GM18907 (cell line): ENCODE results near the gene FLT1.
A peak's percentile ranks its signal among the peaks of the same experiment; 100 is the strongest.

Experiments
- ATAC-seq: cut with Tn5 transposase; IDR thresholded peaks from one replicate; pipeline ENCODE4 v1.9.1; 2021; ENCODE audit warnings: mild to moderate bottlenecking, moderate library complexity; ENCODE audit not compliant: unreplicated experiment

Gene FLT1

GRCh38 chr13:28434926-28435325 is 60.0 kb downstream of the FLT1 start:
- ATAC-seq = no peak

GRCh38 chr13:28432816-28433560 is 61.9 kb downstream of the FLT1 start:
- ATAC-seq = no peak

- ATAC-seq = peak; percentile 94
These were observed 65.1 kb downstream of the FLT1 start for GRCh38 chr13:28429685-28430290.

GRCh38 chr13:28429096-28429495 is 65.8 kb downstream of the FLT1 start:
- ATAC-seq = no peak

- no peak for ATAC-seq
These were observed 68.5 kb downstream of the FLT1 start for GRCh38 chr13:28426381-28426780.

GRCh38 chr13:28425793-28426192 is 69.1 kb downstream of the FLT1 start:
- ATAC-seq = no peak

- ATAC-seq = no peak
These were observed 70.4 kb downstream of the FLT1 start for GRCh38 chr13:28424541-28424940.

- ATAC-seq = peak; percentile 92
These were observed 71.9 kb downstream of the FLT1 start for GRCh38 chr13:28423010-28423409.

- ATAC-seq = no peak
These were observed 73.1 kb downstream of the FLT1 start for GRCh38 chr13:28421676-28422410.

GRCh38 chr13:28420704-28421103 is 74.2 kb downstream of the FLT1 start:
- ATAC-seq = no peak

- ATAC-seq = no peak
These were observed 78.9 kb downstream of the FLT1 start for GRCh38 chr13:28415994-28416421.

GRCh38 chr13:28413999-28414398 is 80.9 kb downstream of the FLT1 start:
- peak; percentile 53 for ATAC-seq

GRCh38 chr13:28412981-28413380 is 81.9 kb downstream of the FLT1 start:
- ATAC-seq = no peak

- no peak for ATAC-seq
These were observed 83.0 kb downstream of the FLT1 start for GRCh38 chr13:28411831-28412353.

- ATAC-seq = no peak
These were observed 84.8 kb downstream of the FLT1 start for GRCh38 chr13:28410096-28410495.

GRCh38 chr13:28409648-28410047 is 85.3 kb downstream of the FLT1 start:
- ATAC-seq = no peak

GRCh38 chr13:28408863-28409262 is 86.1 kb downstream of the FLT1 start:
- no peak for ATAC-seq

GRCh38 chr13:28408235-28408848 is 86.6 kb downstream of the FLT1 start:
- ATAC-seq = no peak

- ATAC-seq = no peak
These were observed 88.1 kb downstream of the FLT1 start for GRCh38 chr13:28406733-28407266.

- ATAC-seq = no peak
These were observed 92.9 kb downstream of the FLT1 start for GRCh38 chr13:28402057-28402381.
